GM10847 (cell line): ENCODE measurements around the gene LRRTM1.

Source experiments
- POLR2A ChIP-seq: IDR thresholded peaks from 2 replicates; pipeline ENCODE4 v1.6.1; 2011; ENCODE audit not compliant: insufficient read length; ENCODE audit errors: extremely low read depth

Gene LRRTM1

GRCh38 chr2:80322958-80323357 lies 18.4 kb upstream of the LRRTM1 start:
- no peak for TF ChIP-seq POLR2A

DNA sequence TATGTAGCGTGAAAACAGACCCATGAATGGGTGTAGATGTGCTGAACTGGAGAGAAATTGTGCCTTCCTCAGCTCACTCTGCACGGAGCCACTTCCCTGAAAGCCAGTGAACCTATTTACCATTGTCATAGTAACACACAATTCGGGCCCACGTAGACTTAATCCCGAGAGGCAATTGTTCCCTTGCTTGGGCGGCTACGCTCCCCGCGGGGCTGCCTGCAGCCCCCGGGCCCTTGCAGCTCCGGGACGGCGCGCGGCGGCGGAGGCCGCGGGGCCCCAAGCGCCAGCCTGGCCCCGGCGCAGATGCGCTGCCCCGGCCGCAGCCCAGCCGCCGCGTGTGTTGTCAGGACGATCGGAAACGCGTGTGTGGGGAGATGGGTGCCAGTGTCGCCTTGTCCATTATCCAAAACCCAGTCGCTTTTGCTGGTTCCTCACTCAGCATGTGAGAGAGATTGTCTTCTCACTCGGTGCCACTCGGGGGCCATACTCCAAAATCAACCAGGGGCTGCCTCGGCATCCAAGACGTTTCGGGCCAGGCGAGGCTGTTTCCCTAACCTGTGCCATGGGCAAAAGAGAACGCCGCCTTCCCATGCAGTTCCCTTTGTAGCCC lies 17.9 kb upstream of the LRRTM1 start:
- no peak for TF ChIP-seq POLR2A

- no peak for TF ChIP-seq POLR2A
Observed at GRCh38 chr2:80312282-80312839, 7.8 kb upstream of the LRRTM1 start.

GRCh38 chr2:80311304-80311703 lies 6.8 kb upstream of the LRRTM1 start:
- TF ChIP-seq POLR2A: no peak

- TF ChIP-seq POLR2A: no peak
Observed at GRCh38 chr2:80303006-80303908, 1.3 kb downstream of the LRRTM1 start.

DNA sequence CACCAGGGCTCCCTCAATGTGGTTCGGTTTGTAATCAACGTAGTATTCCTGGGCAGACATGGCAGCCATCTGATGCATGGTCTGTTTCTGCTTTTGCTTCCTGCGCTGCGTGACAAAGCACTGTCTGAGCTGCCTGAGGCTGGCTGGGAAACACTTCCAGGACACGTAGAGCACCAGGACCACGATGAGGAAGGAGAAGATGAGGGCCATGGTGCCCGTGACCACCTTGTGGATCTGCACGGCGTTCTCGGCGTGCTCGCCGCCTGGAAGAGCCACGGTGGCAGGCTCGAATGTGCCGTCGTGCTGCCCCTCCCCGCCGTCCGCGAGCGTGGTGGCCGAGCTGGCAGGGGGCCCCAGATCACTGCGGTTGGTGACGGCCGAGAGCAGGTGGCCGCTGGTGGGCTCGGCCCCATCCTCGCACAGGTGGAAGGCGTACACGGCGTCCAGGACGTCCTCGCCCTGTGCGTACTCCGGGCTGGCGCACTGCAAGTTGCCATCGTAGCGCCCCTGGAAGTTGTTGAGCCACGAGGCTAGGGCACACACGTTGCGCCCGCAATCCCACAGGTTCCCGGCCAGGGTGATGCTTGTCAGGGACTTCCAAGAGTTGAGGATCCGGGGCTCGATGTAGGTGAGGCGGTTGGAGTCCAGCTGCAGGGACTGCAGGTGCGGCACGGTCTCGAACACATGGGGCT lies 2.1 kb downstream of the LRRTM1 start:
- no peak for TF ChIP-seq POLR2A

- no peak for TF ChIP-seq POLR2A
Observed at GRCh38 chr2:80302001-80302313, 2.6 kb downstream of the LRRTM1 start.

DNA sequence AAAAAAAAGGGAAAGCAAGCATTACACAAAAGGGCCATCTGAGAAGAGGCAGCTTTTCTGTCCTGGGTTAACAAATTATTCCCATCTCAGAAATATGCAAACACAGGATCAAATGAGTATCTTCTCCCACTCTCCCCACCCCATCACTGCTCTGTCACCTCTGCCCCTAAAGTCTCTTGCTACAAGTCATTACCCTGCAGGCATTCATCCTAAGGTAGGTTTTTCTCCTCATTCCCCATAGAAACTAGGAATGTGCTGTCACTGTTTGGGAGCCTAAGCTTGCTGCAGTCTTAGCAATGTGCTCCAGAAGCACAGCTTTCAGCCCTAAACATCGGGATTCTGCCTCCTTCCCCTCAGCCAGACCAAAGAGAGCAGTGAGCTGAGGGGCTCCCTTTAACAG lies 3.6 kb downstream of the LRRTM1 start:
- no peak for TF ChIP-seq POLR2A

GRCh38 chr2:80300346-80300745 lies 4.2 kb downstream of the LRRTM1 start:
- no peak for TF ChIP-seq POLR2A

- no peak for TF ChIP-seq POLR2A
Observed at GRCh38 chr2:80299661-80300060, 4.9 kb downstream of the LRRTM1 start.

DNA sequence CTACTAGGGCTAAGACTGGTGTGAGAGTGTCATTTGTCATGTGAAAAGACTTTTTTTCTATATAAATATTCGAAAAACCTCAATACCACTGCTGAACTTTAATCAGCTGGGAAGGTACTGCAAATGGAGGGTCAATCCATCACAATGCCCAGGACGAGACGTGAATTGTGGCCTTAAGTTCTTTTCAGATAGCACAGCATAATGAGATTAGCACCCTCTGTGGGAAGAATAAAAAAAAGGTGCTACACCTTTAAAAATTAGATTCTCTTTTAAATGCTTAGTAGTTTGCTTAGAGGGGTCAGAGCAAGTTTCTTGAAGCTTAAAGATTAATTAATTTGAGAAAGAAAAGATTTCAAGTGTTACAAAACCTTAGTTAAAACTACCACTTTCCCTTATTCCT lies 5.6 kb downstream of the LRRTM1 start:
- TF ChIP-seq POLR2A: no peak

DNA sequence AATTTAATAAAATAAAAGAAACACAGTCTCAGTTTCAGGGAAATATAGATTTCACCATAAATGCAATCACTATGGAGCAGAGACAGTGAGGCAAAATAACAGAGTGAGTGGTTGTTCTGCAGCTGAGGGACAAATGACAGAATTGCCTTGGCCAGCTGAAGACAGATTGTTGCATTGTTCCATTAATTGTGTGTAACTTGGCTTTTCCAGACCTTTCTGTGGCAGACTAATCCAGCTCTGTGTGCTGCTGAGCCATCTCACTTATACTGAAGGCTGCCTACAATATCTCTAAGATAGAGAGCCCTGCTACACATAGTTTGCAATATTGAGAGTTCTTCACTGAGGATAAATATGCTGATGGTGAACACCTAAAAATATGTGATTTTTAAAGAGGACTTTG lies 11.5 kb downstream of the LRRTM1 start:
- TF ChIP-seq POLR2A: no peak

- TF ChIP-seq POLR2A: no peak
Observed at GRCh38 chr2:80292474-80292873, 12.1 kb downstream of the LRRTM1 start.

DNA sequence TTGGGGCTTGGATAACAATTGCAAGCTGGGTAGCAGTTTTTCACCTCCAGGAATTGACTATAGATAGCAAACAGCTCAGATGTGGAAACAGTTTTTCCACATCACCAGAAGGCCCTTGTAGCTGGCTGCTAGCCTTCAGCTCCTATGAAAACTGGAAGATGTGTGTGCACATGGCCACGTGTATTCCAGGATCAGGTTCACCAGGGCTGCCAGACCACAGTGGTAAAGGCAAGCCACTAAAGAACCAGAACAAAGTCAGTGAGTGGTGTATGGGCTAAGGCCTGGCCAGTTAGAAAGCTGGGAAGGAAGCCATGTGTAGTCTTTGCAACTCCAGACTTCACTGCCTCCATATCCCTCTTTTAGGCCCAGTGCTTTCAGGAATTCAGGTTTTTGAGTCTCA lies 12.9 kb downstream of the LRRTM1 start:
- no peak for TF ChIP-seq POLR2A

- TF ChIP-seq POLR2A: no peak
Observed at GRCh38 chr2:80288576-80288975, 16.0 kb downstream of the LRRTM1 start.

DNA sequence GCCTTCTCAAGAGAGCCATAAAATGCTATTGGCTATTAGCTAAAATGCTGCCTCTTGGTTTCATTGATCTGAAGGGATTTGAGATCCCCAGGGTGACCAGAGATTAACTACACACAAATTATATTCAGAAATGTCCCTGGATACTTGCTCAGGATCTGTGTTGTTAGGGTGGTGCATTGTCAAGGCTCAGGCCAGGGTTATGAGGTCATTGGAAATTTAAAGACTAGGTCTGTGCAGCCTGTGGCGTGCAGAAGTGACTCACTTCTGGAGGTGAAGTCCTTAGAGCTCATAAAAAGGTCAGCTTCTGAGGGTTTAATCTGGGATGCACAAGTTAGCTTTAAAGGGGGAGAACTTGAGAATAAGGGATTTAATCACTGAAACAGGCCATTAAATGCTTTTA lies 23.5 kb downstream of the LRRTM1 start:
- no peak for TF ChIP-seq POLR2A

DNA sequence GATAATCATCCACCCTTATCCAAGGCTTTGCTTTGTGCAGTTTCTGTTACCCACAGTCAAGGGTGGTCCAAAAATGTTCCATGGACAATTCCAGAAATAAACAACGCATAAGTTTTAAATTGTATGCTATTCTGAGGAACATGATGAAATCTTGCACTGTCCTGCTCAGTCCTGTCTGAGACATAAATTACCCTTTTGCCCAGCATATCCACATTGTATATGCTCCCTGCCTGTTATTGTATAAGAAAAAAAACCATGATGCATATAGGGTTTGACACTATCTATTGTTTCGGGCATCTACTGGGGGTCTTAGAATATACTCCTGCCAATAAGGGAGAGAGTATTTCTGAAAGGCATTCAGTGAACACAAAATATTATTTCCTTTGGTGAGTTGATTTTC lies 24.0 kb downstream of the LRRTM1 start:
- TF ChIP-seq POLR2A: no peak

- TF ChIP-seq POLR2A: no peak
Observed at GRCh38 chr2:80269806-80270205, 34.7 kb downstream of the LRRTM1 start.
